Neural cell (in vitro differentiated cells): ENCODE results near the gene ZNF467. TPM values are rescaled to one million over a fixed set of nuclear protein-coding genes. Genes with fewer than 3 reads are reported as not detected.

ENCODE experiments used
- H2AFZ ChIP-seq: fragments of 200-600, 300-800 bp; sonication (generic), shearing (Covaris generic); 2 replicates; pipeline ENCODE4 v1.6.0; 2014; ENCODE audit warnings: low read depth, mild to moderate bottlenecking, antibody characterized with exemption, low read length, moderate library complexity
- H3F3A ChIP-seq: fragments of 200-600 bp; shearing (Covaris generic); 2 replicates; pipeline ENCODE4 v1.6.1; 2016; ENCODE audit warnings: mild to moderate bottlenecking, moderate library complexity, mixed read lengths, antibody characterized with exemption, low read length; ENCODE audit not compliant: insufficient read depth, poor library complexity, severe bottlenecking
- H3K27ac ChIP-seq: fragments of 200-600, 300-800 bp; sonication (generic), shearing (Covaris generic); 2 replicates; pipeline ENCODE4 v1.5.1; 2014; ENCODE audit warnings: mild to moderate bottlenecking, low read length, moderate library complexity
- H3K27me3 ChIP-seq: fragments of 300-800, 200-600 bp; sonication (generic), shearing (Covaris generic); 2 replicates; pipeline ENCODE4 v1.6.0; 2014; ENCODE audit warnings: mild to moderate bottlenecking, low read depth, low read length, moderate library complexity; ENCODE audit not compliant: insufficient read depth
- H3K36me3 ChIP-seq: fragments of 300-800, 200-600 bp; sonication (generic), shearing (Covaris generic); 2 replicates; pipeline ENCODE4 v1.5.1; 2014; ENCODE audit warnings: mild to moderate bottlenecking, antibody characterized with exemption, low read length, moderate library complexity; ENCODE audit not compliant: insufficient read depth
- H3K4me2 ChIP-seq: fragments of 300-800, 200-600 bp; sonication (generic), shearing (Covaris generic); 2 replicates; pipeline ENCODE4 v1.6.0; 2014; ENCODE audit warnings: mild to moderate bottlenecking, low read length
- H3K4me3 ChIP-seq: fragments of 300-800, 200-600 bp; sonication (generic), shearing (Covaris generic); 2 replicates; pipeline ENCODE4 v1.5.1; 2014; ENCODE audit warnings: mild to moderate bottlenecking, low read length, moderate library complexity
- H3K79me2 ChIP-seq: fragments of 200-600 bp; shearing (Covaris generic); replicated peaks from 2 replicates; pipeline ENCODE4 v1.6.0; 2014; ENCODE audit warnings: mild to moderate bottlenecking, low read length, moderate library complexity; ENCODE audit not compliant: insufficient read depth
- H3K9ac ChIP-seq: fragments of 300-800, 200-600 bp; sonication (generic), shearing (Covaris generic); 2 replicates; pipeline ENCODE4 v1.6.1; 2016; ENCODE audit warnings: mild to moderate bottlenecking, low read length, mixed read lengths
- H3K9me2 ChIP-seq: fragments of 200-600 bp; shearing (Covaris generic); 2 replicates; pipeline ENCODE4 v1.6.1; 2016; ENCODE audit warnings: mild to moderate bottlenecking, low read length, mixed read lengths; ENCODE audit not compliant: insufficient read depth
- H3K9me3 ChIP-seq: fragments of 200-600, 300-800 bp; sonication (generic), shearing (Covaris generic); 2 replicates; pipeline ENCODE4 v1.6.1; 2016; ENCODE audit warnings: mild to moderate bottlenecking, mixed run types, low read length, moderate library complexity, mixed read lengths
- H4K20me1 ChIP-seq: fragments of 200-600 bp; shearing (Covaris generic); 2 replicates; pipeline ENCODE4 v1.6.1; 2016; ENCODE audit warnings: mild to moderate bottlenecking, mixed run types; ENCODE audit not compliant: insufficient read depth
- CTCF ChIP-seq: fragments of 450-650 bp; IDR thresholded peaks from 2 replicates; pipeline ENCODE4 v1.5.1; 2014; ENCODE audit warnings: antibody characterized with exemption, mild to moderate bottlenecking, moderate library complexity; ENCODE audit not compliant: poor library complexity, severe bottlenecking
- EP300 ChIP-seq: fragments of 450-650 bp; conservative IDR thresholded peaks from 2 replicates; pipeline ENCODE4 v1.6.1; 2014; ENCODE audit warnings: antibody characterized with exemption, mild to moderate bottlenecking, moderate library complexity; ENCODE audit not compliant: poor library complexity, severe bottlenecking
- EZH2 ChIP-seq: fragments of 200-600, 300-800 bp; shearing (Covaris generic), sonication (generic); IDR thresholded peaks from 2 replicates; pipeline ENCODE4 v1.6.1; 2014; ENCODE audit warnings: antibody characterized with exemption, low read length, borderline replicate concordance, mild to moderate bottlenecking; ENCODE audit not compliant: insufficient read depth, poor library complexity, severe bottlenecking
- MXI1 ChIP-seq: fragments of 450-650 bp; conservative IDR thresholded peaks from 2 replicates; pipeline ENCODE4 v1.6.1; 2014; ENCODE audit warnings: antibody characterized with exemption, mild to moderate bottlenecking; ENCODE audit not compliant: poor library complexity, severe bottlenecking
- POLR2AphosphoS5 ChIP-seq: IDR thresholded peaks from 2 replicates; pipeline ENCODE4 v1.6.1; 2012
- RAD21 ChIP-seq: fragments of 450-650 bp; conservative IDR thresholded peaks from 2 replicates; pipeline ENCODE4 v1.6.1; 2014; ENCODE audit warnings: antibody characterized with exemption, mild to moderate bottlenecking, moderate library complexity
- REST ChIP-seq: IDR thresholded peaks from 2 replicates; pipeline ENCODE4 v1.6.1; 2012; ENCODE audit warnings: borderline replicate concordance
- SMC3 ChIP-seq: fragments of 450-650 bp; conservative IDR thresholded peaks from 2 replicates; pipeline ENCODE4 v1.6.1; 2014; ENCODE audit warnings: antibody characterized with exemption, mild to moderate bottlenecking, moderate library complexity; ENCODE audit not compliant: poor library complexity
- TAF1 ChIP-seq: IDR thresholded peaks from 2 replicates; pipeline ENCODE4 v1.6.1; 2012; ENCODE audit warnings: low read depth
- polyA plus RNA-seq: library from polyadenylated mRNA; depleted of rRNA; stranded (reverse); fragments of >200 nt; gene quantifications from 2 replicates; pipeline ENCODE4 v1.2.3, GENCODE V29; 2014

Gene ZNF467
- polyA plus RNA-seq, 1 donor from 2014 or later: 11.9 TPM

DNA sequence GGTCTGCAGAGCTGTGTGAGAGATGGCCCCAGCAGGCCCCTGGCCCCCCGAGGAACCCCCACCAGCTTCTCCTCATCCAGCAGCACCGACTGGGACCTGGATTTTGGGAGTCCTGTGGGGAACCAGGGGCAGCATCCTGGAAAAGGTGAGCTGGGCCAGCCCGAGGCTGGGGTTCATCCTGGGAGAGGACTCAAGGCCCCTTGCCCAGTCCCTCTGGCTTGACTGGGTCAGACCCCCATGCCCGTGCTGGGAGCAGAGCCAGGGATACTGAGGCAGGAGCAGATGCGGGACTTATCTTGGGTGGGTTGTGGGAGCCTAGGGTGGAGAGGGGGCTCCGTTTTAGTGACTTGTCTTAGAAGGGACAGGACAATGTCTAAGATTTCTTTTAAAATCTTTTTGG lies 47.5 kb downstream of the ZNF467 start:
- Histone ChIP-seq H3K4me2 (no peak overlapping the region), H3K4me3 (no peak overlapping the region), H3K79me2 (no peaks in the 10 kb centered on the region), H3K9ac (no peak overlapping the region), H2AFZ (no peak overlapping the region), H3F3A (no peaks in the 10 kb centered on the region), H3K36me3 (no peaks in the 10 kb centered on the region), H3K9me2 (no peaks in the 10 kb centered on the region), H3K9me3 (no peaks in the 10 kb centered on the region), H3K27ac (no peak overlapping the region), H3K27me3 (no peaks in the 10 kb centered on the region), H4K20me1 (no peaks in the 10 kb centered on the region)
- no peak for TF ChIP-seq TAF1
- TF ChIP-seq REST: no peak
- TF ChIP-seq EZH2: no peak
- no peak for TF ChIP-seq MXI1
- TF ChIP-seq RAD21: no peak
- no peak for TF ChIP-seq SMC3
- TF ChIP-seq CTCF: no peak
- no peak for TF ChIP-seq POLR2AphosphoS5
- no peak for TF ChIP-seq EP300

GRCh38 chr7:149725426-149725821 lies 48.0 kb downstream of the ZNF467 start:
- H4K20me1 ChIP-seq: no peaks in the 10 kb centered on the region
- H2AFZ ChIP-seq: no peak overlapping the region
- H3F3A ChIP-seq: no peaks in the 10 kb centered on the region
- no peak overlapping the region for H3K4me2 ChIP-seq
- TF ChIP-seq CTCF (no peak), EP300 (no peak)
- no peak overlapping the region for H3K4me3 ChIP-seq
- H3K27me3 ChIP-seq: no peaks in the 10 kb centered on the region
- H3K36me3 ChIP-seq: no peaks in the 10 kb centered on the region
- no peak overlapping the region for H3K27ac ChIP-seq
- no peak overlapping the region for H3K9ac ChIP-seq
- no peaks in the 10 kb centered on the region for H3K9me3 ChIP-seq
- no peaks in the 10 kb centered on the region for H3K9me2 ChIP-seq
- H3K79me2 ChIP-seq: no peaks in the 10 kb centered on the region
